Neural crest cell (in vitro differentiated cells): ENCODE measurements around the gene SIRT5. TPM values are rescaled to one million over a fixed set of nuclear protein-coding genes. Genes with fewer than 3 reads are reported as not detected.

Experiments used
- DNase-seq: peaks from one replicate; pipeline ENCODE4 v3.0.0; 2021; ENCODE audit warnings: low read depth, mixed read lengths, low spot score
- H3K27ac Mint-ChIP-seq: one replicate; pipeline ENCODE4 v1.8.0; 2021; ENCODE audit warnings: mild to moderate bottlenecking, mixed read lengths; ENCODE audit not compliant: unreplicated experiment
- H3K27me3 Mint-ChIP-seq: 2 replicates; pipeline ENCODE4 v1.8.0; 2021; ENCODE audit warnings: low read depth, mild to moderate bottlenecking, mixed read lengths
- H3K36me3 Mint-ChIP-seq: 2 replicates; pipeline ENCODE4 v1.8.0; 2021; ENCODE audit warnings: low read depth, mild to moderate bottlenecking, mixed read lengths
- H3K4me1 Mint-ChIP-seq: 2 replicates; pipeline ENCODE4 v1.8.0; 2021; ENCODE audit warnings: mixed read lengths
- H3K4me3 Mint-ChIP-seq: one replicate; pipeline ENCODE4 v1.8.0; 2021; ENCODE audit warnings: mild to moderate bottlenecking, mixed read lengths
- H3K9me3 Mint-ChIP-seq: 2 replicates; pipeline ENCODE4 v1.8.0; 2021; ENCODE audit warnings: mixed read lengths
- total RNA-seq: library from RNA; stranded (reverse); gene quantifications from 2 replicates; pipeline ENCODE4 v1.2.1, GENCODE V29; 2021
- TF ChIP-seq, protein P1 (sequence below): fragments of 200-600 bp; sonication (generic); conservative IDR thresholded peaks from 2 replicates; pipeline ENCODE4 v1.5.0; 2021; ENCODE audit warnings: antibody characterized with exemption, mild to moderate bottlenecking

SIRT5 gene
- total RNA-seq, 1 donor from 2014 or later: 8.8 TPM

GRCh38 chr6:13566500-13566899, 7.9 kb upstream of the SIRT5 start:
- DNase-seq: no peak
- Mint-ChIP-seq H3K36me3 (no peaks in the 10 kb centered on the region), H3K27me3 (no peaks in the 10 kb centered on the region), H3K4me1 (peaks cover 8% of the 10 kb centered on the region), H3K9me3 (no peaks in the 10 kb centered on the region), H3K4me3 (no peak overlapping the region), H3K27ac (no peak overlapping the region)
- TF ChIP-seq, protein P1, sequence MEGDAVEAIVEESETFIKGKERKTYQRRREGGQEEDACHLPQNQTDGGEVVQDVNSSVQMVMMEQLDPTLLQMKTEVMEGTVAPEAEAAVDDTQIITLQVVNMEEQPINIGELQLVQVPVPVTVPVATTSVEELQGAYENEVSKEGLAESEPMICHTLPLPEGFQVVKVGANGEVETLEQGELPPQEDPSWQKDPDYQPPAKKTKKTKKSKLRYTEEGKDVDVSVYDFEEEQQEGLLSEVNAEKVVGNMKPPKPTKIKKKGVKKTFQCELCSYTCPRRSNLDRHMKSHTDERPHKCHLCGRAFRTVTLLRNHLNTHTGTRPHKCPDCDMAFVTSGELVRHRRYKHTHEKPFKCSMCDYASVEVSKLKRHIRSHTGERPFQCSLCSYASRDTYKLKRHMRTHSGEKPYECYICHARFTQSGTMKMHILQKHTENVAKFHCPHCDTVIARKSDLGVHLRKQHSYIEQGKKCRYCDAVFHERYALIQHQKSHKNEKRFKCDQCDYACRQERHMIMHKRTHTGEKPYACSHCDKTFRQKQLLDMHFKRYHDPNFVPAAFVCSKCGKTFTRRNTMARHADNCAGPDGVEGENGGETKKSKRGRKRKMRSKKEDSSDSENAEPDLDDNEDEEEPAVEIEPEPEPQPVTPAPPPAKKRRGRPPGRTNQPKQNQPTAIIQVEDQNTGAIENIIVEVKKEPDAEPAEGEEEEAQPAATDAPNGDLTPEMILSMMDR: no peak

DNA sequence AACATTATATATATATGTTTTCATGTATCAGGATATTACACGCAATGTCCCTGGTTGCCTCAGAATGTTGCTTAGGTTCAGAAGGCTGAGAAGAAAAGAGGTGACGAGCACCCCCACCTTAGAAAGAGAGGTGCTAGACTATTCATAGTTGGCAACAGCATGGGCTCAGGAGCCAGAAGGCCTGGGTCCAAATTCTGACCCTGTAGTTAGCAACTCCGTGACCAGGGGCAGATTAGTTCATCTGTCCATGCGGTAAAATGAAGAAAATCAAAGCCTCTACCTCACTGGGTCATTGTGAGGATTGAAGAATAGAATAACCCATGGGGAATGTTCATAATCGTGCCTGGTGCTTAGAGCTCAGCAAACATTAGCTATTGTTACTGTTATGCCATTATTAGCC, 5.4 kb upstream of the SIRT5 start:
- no peak for DNase-seq
- no peaks in the 10 kb centered on the region for H3K36me3 Mint-ChIP-seq
- no peaks in the 10 kb centered on the region for H3K9me3 Mint-ChIP-seq
- no peak overlapping the region for H3K4me3 Mint-ChIP-seq
- H3K27ac Mint-ChIP-seq: no peak overlapping the region
- peaks cover 8% of the 10 kb centered on the region for H3K4me1 Mint-ChIP-seq
- no peaks in the 10 kb centered on the region for H3K27me3 Mint-ChIP-seq
- TF ChIP-seq, protein P1: no peak

DNA sequence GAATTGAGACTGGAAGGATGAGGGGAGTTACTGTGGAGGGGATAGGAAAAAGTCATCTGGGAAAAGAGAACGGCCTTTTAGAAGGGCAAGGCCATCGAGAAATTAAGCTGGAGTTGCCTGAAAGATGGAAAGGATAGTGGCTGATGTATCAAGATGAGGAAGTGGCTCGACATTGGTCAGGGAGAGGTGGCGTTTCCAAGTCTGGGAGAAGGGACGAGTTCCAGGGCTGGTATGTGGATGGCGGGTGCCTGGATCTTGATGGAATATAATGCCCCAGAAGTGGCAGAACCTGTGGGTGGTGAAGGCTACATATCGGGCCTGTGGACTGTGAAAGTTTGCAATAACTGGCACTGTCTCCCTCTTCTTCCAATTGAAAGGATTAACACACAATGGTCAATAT, 2.2 kb upstream of the SIRT5 start:
- TF ChIP-seq, protein P1: no peak
- Mint-ChIP-seq H3K36me3 (no peaks in the 10 kb centered on the region), H3K9me3 (peaks cover 2% of the 10 kb centered on the region), H3K4me3 (peak overlapping the region; percentile 74), H3K27me3 (no peaks in the 10 kb centered on the region), H3K27ac (no peak overlapping the region), H3K4me1 (peaks cover 27% of the 10 kb centered on the region)
- no peak for DNase-seq

- no peak overlapping the region for H3K27ac Mint-ChIP-seq
Observed at GRCh38 chr6:13572951-13573654, 1.3 kb upstream of the SIRT5 start.

GRCh38 chr6:13573669-13574110, 711 bp upstream of the SIRT5 start:
- TF ChIP-seq, protein P1: no peak
- no peak for DNase-seq
- Mint-ChIP-seq H3K4me3 (peak overlapping the region; percentile 90), H3K9me3 (peaks cover 5% of the 10 kb centered on the region), H3K36me3 (peaks cover 5% of the 10 kb centered on the region), H3K27ac (peak overlapping the region; percentile 66), H3K4me1 (peaks cover 28% of the 10 kb centered on the region), H3K27me3 (no peaks in the 10 kb centered on the region)

More at GRCh38 chr6:13572951-13573654, 1.3 kb upstream of the SIRT5 start:
- no peak for DNase-seq
- H3K4me1 Mint-ChIP-seq: peaks cover 27% of the 10 kb centered on the region
- H3K9me3 Mint-ChIP-seq: peaks cover 5% of the 10 kb centered on the region
- H3K36me3 Mint-ChIP-seq: peaks cover 5% of the 10 kb centered on the region
- peak overlapping the region; percentile 90 for H3K4me3 Mint-ChIP-seq
- H3K27me3 Mint-ChIP-seq: no peaks in the 10 kb centered on the region
- TF ChIP-seq, protein P1: no peak
